Measurements from ENCODE around the gene UMOD.

DNA sequence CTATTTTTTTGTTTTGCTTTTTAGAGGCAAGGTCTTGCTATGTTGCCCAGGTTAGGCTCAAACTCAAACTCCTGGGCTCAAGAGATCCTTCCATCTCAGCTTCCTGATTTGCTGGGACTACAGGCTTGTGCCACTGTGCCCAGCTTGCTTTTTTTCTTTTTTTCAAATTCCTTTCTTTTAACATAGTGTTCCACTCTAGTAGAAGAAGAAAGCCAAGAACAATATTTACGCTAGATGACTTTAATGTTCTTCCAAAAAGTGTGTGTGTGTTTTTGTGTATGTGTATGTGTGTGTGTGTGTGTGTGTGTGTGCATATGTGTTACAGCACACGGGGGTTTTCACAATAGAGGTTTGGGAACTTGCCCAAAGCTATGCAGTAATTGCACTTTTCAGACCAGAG, 10.7 kb upstream of the UMOD start:
- TF ChIP-seq CTCF (IDR thresholded peaks at IDR 0.05; ENCODE audit: poor library complexity): no peak
- TF ChIP-seq EZH2 (IDR thresholded peaks at IDR 0.05; ENCODE audit: borderline replicate concordance): no peak
- no peak for TF ChIP-seq EZH2phosphoT487 (IDR thresholded peaks at IDR 0.05; ENCODE audit: low read depth, severe bottlenecking, unreplicated experiment)

Data from hepatocyte (in vitro differentiated cells).